ENCODE results near the gene PTGER4.
"Not testable (repeated sequence)": the region's sequence is repeated elsewhere in the genome, so short reads cannot be mapped to it uniquely, and the experiment has no call there.

PTGER4 gene

DNA sequence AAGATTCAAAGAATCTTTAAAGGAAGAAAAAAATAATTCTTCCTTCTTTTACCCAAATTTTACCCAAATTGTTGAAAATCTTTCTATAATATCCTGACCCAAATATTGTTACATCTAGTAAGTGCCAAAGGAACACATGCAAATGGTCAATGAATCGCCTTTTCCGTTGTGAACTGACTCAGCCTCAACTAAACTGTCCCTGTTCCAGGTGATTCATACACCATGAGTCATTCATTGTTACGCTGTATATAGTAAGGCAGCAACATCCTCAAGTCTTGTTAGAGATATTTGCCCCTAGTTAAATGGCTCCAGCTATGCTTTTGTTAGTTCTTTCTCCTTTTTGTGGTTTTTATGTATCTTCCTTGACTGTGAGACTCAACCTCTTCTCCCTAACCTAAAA lies 9.7 kb downstream of the PTGER4 start:
- TF ChIP-seq, protein P1, sequence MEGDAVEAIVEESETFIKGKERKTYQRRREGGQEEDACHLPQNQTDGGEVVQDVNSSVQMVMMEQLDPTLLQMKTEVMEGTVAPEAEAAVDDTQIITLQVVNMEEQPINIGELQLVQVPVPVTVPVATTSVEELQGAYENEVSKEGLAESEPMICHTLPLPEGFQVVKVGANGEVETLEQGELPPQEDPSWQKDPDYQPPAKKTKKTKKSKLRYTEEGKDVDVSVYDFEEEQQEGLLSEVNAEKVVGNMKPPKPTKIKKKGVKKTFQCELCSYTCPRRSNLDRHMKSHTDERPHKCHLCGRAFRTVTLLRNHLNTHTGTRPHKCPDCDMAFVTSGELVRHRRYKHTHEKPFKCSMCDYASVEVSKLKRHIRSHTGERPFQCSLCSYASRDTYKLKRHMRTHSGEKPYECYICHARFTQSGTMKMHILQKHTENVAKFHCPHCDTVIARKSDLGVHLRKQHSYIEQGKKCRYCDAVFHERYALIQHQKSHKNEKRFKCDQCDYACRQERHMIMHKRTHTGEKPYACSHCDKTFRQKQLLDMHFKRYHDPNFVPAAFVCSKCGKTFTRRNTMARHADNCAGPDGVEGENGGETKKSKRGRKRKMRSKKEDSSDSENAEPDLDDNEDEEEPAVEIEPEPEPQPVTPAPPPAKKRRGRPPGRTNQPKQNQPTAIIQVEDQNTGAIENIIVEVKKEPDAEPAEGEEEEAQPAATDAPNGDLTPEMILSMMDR (IDR thresholded peaks at IDR 0.05) = no peak
- Mint-ChIP-seq H3K4me1 (no peaks in the 10 kb centered on the region), H3K36me3 (ENCODE audit: low read depth) (no peaks in the 10 kb centered on the region), H3K27ac (no peak overlapping the region), H3K9me3 (no peaks in the 10 kb centered on the region), H3K4me3 (no peak overlapping the region), H3K27me3 (ENCODE audit: low read depth, poor library complexity) (peaks cover 12% of the 10 kb centered on the region)
- DNase-seq = no peak

DNA sequence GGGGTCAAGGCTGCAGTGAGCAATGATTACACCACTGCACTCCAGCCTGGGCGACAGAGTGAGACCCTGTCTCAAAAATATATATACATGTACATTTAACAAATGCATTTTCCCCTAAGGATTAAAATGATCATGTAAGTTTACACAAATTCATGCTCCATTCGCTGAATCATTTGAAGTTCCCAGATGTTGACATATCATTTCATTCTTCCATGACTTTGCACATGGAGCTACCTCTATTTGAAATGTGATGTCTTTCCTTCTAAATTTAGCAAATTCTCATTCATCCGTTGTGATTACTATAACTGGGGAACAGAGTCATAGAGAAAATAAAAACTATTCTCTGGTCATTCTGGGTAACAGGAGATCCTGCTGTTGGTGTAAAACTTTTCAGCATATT lies 10.6 kb downstream of the PTGER4 start:
- Mint-ChIP-seq H3K4me1 (no peaks in the 10 kb centered on the region), H3K9me3 (peaks cover 3% of the 10 kb centered on the region), H3K36me3 (ENCODE audit: low read depth) (no peaks in the 10 kb centered on the region), H3K4me3 (no peak overlapping the region), H3K27me3 (ENCODE audit: low read depth, poor library complexity) (peaks cover 9% of the 10 kb centered on the region), H3K27ac (no peak overlapping the region)
- no peak for DNase-seq
- TF ChIP-seq, protein P1 (IDR thresholded peaks at IDR 0.05) = no peak

DNA sequence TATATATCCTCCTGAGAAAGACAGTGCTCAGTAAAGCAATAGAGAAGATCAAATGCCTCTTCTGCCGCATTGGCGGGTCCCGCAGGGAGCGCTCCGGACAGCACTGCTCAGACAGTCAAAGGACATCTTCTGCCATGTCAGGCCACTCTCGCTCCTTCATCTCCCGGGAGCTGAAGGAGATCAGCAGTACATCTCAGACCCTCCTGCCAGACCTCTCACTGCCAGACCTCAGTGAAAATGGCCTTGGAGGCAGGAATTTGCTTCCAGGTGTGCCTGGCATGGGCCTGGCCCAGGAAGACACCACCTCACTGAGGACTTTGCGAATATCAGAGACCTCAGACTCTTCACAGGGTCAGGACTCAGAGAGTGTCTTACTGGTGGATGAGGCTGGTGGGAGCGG lies 12.2 kb downstream of the PTGER4 start:
- H3K36me3 Mint-ChIP-seq (ENCODE audit: low read depth) = no peaks in the 10 kb centered on the region
- no peak overlapping the region for H3K4me3 Mint-ChIP-seq
- H3K27me3 Mint-ChIP-seq (ENCODE audit: low read depth, poor library complexity) = peaks cover 5% of the 10 kb centered on the region
- H3K27ac Mint-ChIP-seq = no peak overlapping the region
- TF ChIP-seq, protein P1 (IDR thresholded peaks at IDR 0.05) = no peak
- no peak for DNase-seq
- H3K4me1 Mint-ChIP-seq = no peaks in the 10 kb centered on the region
- H3K9me3 Mint-ChIP-seq = peaks cover 13% of the 10 kb centered on the region

DNA sequence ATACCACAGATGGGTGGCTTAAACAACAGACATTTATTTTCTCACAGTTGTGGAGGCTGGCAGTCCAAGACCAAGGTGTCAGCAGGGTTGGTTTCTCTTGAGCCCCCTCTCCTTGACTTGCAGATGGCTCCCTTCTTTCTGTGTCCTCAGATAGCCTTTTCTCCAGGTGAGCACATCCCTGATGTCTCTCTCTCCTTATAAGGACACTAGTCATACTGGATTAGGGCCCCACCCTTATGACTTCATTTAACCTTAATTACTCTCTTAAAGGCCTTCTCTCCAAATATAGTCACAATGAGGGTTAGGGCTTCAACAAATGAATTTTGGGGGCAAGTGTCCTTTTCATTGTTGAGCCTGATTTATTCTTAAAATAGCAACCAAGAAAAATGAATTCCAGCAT lies 14.7 kb downstream of the PTGER4 start:
- TF ChIP-seq, protein P1 (IDR thresholded peaks at IDR 0.05) = no peak
- Mint-ChIP-seq H3K27me3 (ENCODE audit: low read depth, poor library complexity) (no peaks in the 10 kb centered on the region), H3K4me3 (no peak overlapping the region), H3K27ac (no peak overlapping the region), H3K9me3 (peaks cover 13% of the 10 kb centered on the region), H3K4me1 (no peaks in the 10 kb centered on the region), H3K36me3 (ENCODE audit: low read depth) (no peaks in the 10 kb centered on the region)
- no peak for DNase-seq

DNA sequence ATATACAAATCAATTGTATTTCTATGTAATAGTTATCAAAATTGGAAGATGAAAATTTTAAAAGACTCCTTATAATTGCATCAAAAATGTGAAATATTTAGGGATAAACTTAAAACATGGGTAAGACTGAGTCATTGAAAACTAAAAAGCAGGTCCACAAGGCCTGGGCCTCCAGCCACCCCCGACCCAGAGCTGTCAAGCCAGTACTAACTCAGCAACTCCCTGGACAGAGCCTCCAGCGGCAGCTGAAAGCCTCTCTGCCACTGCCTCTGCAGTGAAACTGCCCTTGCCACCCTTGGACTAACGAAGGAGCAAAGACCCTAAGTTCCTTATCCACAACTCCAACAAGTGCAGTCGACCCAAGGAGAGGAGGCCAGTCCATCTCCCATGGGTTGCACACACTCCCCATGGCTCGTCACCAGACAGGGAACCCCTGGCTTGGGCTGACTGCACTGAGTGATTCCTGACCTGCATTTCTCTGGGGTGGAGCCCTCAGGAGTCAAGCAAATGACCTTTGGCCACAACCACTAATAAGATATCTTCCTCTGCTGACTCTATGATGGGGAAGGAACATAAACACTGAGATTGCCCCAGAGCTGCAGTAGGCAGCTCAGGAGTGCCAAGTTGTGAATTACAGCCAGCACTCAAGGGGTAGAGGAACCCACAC lies 20.5 kb downstream of the PTGER4 start:
- Mint-ChIP-seq H3K4me3 (no peak overlapping the region), H3K36me3 (ENCODE audit: low read depth) (peaks cover 44% of the 10 kb centered on the region), H3K27me3 (ENCODE audit: low read depth, poor library complexity) (peaks cover 2% of the 10 kb centered on the region), H3K27ac (no peak overlapping the region), H3K9me3 (peaks cover 56% of the 10 kb centered on the region), H3K4me1 (no peaks in the 10 kb centered on the region)
- TF ChIP-seq, protein P1 (IDR thresholded peaks at IDR 0.05) = no peak
- no peak for DNase-seq

DNA sequence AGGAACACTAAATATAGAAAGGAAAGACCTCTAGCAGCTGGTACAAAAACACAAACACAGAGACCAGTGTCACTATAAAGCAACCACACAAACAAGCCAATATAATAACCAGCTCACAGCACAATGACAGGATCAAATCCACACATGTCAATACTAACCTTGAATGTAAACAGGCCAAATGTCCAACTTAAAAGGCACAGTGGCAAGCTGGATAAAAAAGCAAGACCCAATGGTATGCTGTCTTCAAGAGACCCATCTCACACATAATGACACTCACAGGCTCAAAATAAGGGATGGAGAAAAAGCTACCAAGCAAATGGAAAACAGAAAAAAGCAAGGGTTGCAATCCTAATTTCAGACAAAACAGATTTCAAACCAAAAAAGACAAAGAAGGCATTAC lies 22.3 kb downstream of the PTGER4 start:
- H3K27ac Mint-ChIP-seq; H3K4me1 Mint-ChIP-seq; DNase-seq; H3K27me3 Mint-ChIP-seq (ENCODE audit: low read depth, poor library complexity); H3K4me3 Mint-ChIP-seq: not testable (repeated sequence)
- H3K36me3 Mint-ChIP-seq (ENCODE audit: low read depth) = peaks cover 60% of the 10 kb centered on the region
- H3K9me3 Mint-ChIP-seq = peaks cover 60% of the 10 kb centered on the region

DNA sequence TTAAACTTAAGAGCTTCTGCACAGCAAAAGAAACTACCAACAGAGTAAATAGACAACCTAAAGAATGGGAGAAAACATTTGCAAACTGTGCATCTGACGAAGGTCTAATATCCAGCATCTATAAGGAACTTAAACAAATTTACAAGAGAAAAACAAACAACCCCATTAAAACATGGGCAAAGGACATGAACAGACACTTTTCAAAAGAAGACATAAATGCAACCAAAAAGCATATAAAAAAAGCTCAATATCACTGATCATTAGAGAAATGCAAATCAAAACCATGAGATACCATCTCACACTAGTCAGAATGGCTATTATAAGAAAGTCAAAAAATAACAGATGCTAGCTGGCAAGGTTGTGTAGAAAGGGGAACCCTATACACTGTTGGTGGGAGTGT lies 25.8 kb downstream of the PTGER4 start:
- Mint-ChIP-seq H3K36me3 (ENCODE audit: low read depth) (peaks cover 79% of the 10 kb centered on the region), H3K9me3 (peaks cover 83% of the 10 kb centered on the region)
- not testable (repeated sequence) for H3K27me3 Mint-ChIP-seq (ENCODE audit: low read depth, poor library complexity); H3K27ac Mint-ChIP-seq; DNase-seq; H3K4me1 Mint-ChIP-seq; H3K4me3 Mint-ChIP-seq

DNA sequence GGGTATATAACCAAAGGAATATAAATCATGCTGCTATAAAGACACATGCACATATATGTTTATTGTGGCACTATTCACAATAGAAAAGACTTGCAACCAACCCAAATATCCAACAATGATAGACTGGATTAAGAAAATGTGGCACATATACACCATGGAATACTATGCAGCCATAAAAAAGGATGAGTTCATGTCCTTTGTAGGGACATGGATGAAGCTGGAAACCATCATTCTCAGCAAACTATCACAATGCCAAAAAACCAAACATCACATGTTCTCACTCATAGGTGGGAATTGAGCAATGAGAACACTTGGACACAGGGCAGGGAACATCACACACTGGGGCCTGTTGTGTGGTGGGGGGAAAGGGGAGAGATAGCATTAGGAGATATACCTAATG lies 30.9 kb downstream of the PTGER4 start:
- H3K36me3 Mint-ChIP-seq (ENCODE audit: low read depth) = peaks cover 53% of the 10 kb centered on the region

More for the DNA sequence above, 30.9 kb downstream of the PTGER4 start:
- DNase-seq; H3K27ac Mint-ChIP-seq; H3K4me3 Mint-ChIP-seq; H3K27me3 Mint-ChIP-seq (ENCODE audit: low read depth, poor library complexity); H3K4me1 Mint-ChIP-seq: not testable (repeated sequence)
- peaks cover 51% of the 10 kb centered on the region for H3K9me3 Mint-ChIP-seq
